SK-N-MC (cell line): ENCODE measurements around the gene DEF6.

Experiments
- EZH2 ChIP-seq: fragments of 200-600 bp; sonication (generic); IDR thresholded peaks from one replicate; pipeline ENCODE4 v1.6.1; 2017; ENCODE audit warnings: antibody characterized with exemption
- FOXP2 ChIP-seq: optimal IDR thresholded peaks from 2 replicates; pipeline ENCODE3; 2011; ENCODE audit warnings: mild to moderate bottlenecking, moderate library complexity; ENCODE audit not compliant: insufficient read depth; ENCODE audit errors: extremely low read length, control extremely low read depth
- POLR2AphosphoS5 ChIP-seq: IDR thresholded peaks from 2 replicates; pipeline ENCODE4 v1.6.1; 2012; ENCODE audit warnings: mild to moderate bottlenecking, low read depth, low read length, borderline replicate concordance

- TF ChIP-seq POLR2AphosphoS5 (no peak), EZH2 (no peak), FOXP2 (no peak)
Measured at GRCh38 chr6:35258858-35259193, 38.8 kb upstream of the DEF6 start.
